ENCODE results near the gene ROR1. TPM values are rescaled to one million over a fixed set of nuclear protein-coding genes. Genes with fewer than 3 reads are reported as not detected.

ROR1 gene
- polyA plus RNA-seq, 1 experiment: 7.1 TPM

DNA sequence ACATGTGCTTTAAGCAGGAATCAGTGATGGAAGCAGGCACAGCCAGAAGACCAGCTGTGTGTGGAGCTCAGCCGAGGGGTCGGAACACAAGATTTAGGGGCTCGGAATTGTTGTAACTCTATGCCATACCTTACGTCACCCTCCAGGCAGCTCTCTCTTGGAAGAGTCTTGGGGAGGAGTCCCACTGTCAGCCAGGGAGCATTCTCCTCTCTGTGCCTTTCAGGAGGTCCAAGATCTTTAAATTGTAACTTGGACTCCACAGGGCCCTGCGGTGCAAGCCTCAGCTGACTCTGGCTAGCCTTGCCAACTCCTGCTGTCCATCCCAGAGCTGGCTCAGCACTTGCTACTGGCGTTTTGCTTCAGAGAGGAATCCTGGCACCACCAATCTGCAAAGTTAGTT is 26.4 kb upstream of the ROR1 start:
- CTCF ChIA-PET: no interaction called here
- H3K4me3 ChIP-seq (ENCODE audit: low read depth, low read length): no peak overlapping the region
- H3K27me3 ChIP-seq (ENCODE audit: control insufficient read depth, insufficient read depth, low read length): no peaks in the 10 kb centered on the region
- no peaks in the 10 kb centered on the region for H3K9me3 ChIP-seq (ENCODE audit: control insufficient read depth, insufficient read depth, low read length)
- POLR2A ChIA-PET: no interaction called here
- TF ChIP-seq, protein P1, sequence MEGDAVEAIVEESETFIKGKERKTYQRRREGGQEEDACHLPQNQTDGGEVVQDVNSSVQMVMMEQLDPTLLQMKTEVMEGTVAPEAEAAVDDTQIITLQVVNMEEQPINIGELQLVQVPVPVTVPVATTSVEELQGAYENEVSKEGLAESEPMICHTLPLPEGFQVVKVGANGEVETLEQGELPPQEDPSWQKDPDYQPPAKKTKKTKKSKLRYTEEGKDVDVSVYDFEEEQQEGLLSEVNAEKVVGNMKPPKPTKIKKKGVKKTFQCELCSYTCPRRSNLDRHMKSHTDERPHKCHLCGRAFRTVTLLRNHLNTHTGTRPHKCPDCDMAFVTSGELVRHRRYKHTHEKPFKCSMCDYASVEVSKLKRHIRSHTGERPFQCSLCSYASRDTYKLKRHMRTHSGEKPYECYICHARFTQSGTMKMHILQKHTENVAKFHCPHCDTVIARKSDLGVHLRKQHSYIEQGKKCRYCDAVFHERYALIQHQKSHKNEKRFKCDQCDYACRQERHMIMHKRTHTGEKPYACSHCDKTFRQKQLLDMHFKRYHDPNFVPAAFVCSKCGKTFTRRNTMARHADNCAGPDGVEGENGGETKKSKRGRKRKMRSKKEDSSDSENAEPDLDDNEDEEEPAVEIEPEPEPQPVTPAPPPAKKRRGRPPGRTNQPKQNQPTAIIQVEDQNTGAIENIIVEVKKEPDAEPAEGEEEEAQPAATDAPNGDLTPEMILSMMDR (IDR thresholded peaks at IDR 0.05; ENCODE audit: low read depth, low read length): no peak
- no peak for DNase-seq (ENCODE audit: low read depth, low spot score)
- H3K27ac ChIP-seq (ENCODE audit: low read depth, low read length): no peak overlapping the region

- H3K9me3 ChIP-seq (ENCODE audit: control insufficient read depth, insufficient read depth, low read length): no peaks in the 10 kb centered on the region
- ChIA-PET CTCF (no interaction called here), POLR2A (interaction anchor here (0.6 kb wide), 1 partner anchor 153 kb away, joined by 4 read pairs; no protein-coding TSS in a partner anchor)
- H3K27me3 ChIP-seq (ENCODE audit: control insufficient read depth, insufficient read depth, low read length): no peaks in the 10 kb centered on the region
- TF ChIP-seq, protein P1 (IDR thresholded peaks at IDR 0.05; ENCODE audit: low read depth, low read length): no peak
- DNase-seq (ENCODE audit: low read depth, low spot score): no peak
- H3K4me3 ChIP-seq (ENCODE audit: low read depth, low read length): no peak overlapping the region
- no peak overlapping the region for H3K27ac ChIP-seq (ENCODE audit: low read depth, low read length)
These were observed 25.7 kb upstream of the ROR1 start for GRCh38 chr1:63748046-63748580.

DNA sequence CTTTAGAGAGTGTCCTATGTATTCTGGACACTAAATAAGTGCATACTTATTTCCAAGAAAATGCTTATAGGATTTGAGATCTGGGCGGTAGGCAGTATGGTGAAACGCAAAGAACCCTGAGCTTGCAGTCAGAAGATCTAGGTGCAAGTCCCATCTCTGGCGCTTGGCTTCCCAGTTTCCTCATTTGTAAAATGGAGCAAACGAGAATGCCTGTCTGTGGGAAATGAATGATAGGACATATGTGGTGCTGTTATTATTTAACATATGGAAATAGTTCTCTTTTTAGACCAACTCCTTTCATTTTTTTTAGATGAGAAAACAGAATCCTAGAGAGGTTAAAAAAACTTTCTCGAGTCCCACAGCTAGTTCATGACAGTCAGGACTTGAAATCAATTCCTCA is 25.2 kb upstream of the ROR1 start:
- DNase-seq (ENCODE audit: low read depth, low spot score): no peak
- no peak overlapping the region for H3K4me3 ChIP-seq (ENCODE audit: low read depth, low read length)
- no peaks in the 10 kb centered on the region for H3K9me3 ChIP-seq (ENCODE audit: control insufficient read depth, insufficient read depth, low read length)
- TF ChIP-seq, protein P1 (IDR thresholded peaks at IDR 0.05; ENCODE audit: low read depth, low read length): no peak
- POLR2A ChIA-PET: interaction anchor here (0.6 kb wide), 1 partner anchor 153 kb away, joined by 4 read pairs; no protein-coding TSS in a partner anchor
- CTCF ChIA-PET: no interaction called here
- no peak overlapping the region for H3K27ac ChIP-seq (ENCODE audit: low read depth, low read length)
- no peaks in the 10 kb centered on the region for H3K27me3 ChIP-seq (ENCODE audit: control insufficient read depth, insufficient read depth, low read length)

DNA sequence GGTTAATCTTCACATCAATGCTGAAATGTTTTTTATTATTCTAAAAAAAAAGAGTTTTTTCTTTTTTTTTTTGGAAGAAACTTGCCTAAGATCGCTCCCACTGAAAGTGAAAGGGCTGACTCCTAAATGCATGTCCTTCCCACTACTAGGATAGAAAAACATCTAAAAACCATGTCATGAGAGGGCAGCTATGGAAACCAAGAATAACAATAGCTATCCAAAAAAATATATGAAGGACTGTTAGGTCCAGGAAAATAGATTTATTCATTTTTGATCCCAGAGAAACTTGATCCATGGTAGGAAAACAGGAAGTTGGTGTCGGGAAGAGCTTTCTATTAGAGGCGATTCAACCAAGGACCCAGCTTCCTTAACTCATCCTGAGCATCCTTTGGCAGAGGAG is 23.1 kb upstream of the ROR1 start:
- TF ChIP-seq, protein P1 (IDR thresholded peaks at IDR 0.05; ENCODE audit: low read depth, low read length): no peak
- no peak for DNase-seq (ENCODE audit: low read depth, low spot score)
- no peak overlapping the region for H3K4me3 ChIP-seq (ENCODE audit: low read depth, low read length)
- no peaks in the 10 kb centered on the region for H3K9me3 ChIP-seq (ENCODE audit: control insufficient read depth, insufficient read depth, low read length)
- no peak overlapping the region for H3K27ac ChIP-seq (ENCODE audit: low read depth, low read length)
- CTCF ChIA-PET: interaction anchor here (1.1 kb wide), 1 partner anchor 385 kb away, joined by 3 read pairs; no protein-coding TSS in a partner anchor
- no peaks in the 10 kb centered on the region for H3K27me3 ChIP-seq (ENCODE audit: control insufficient read depth, insufficient read depth, low read length)
- POLR2A ChIA-PET: no interaction called here

DNA sequence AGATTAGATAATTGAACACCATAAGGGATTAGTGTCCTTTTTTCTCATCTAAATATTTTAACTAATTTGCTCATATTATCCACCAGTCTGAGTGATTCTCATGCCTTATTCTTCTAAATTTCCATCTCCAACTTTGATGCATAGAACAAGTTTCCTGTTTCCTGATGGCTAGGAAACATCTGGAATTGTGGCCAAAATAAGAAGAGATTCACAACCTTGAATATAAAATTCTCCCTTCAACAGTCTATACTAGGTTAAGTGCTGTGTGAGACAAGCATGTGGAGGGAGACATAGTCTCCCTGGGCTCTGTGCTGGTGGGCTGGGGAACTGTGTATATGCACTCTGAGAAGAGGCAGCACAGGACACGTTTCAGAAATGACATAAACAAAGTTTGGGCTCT is 21.6 kb upstream of the ROR1 start:
- POLR2A ChIA-PET: no interaction called here

More for the DNA sequence above, 21.6 kb upstream of the ROR1 start:
- CTCF ChIA-PET: no interaction called here
- H3K9me3 ChIP-seq (ENCODE audit: control insufficient read depth, insufficient read depth, low read length): no peaks in the 10 kb centered on the region
- no peak overlapping the region for H3K27ac ChIP-seq (ENCODE audit: low read depth, low read length)
- H3K27me3 ChIP-seq (ENCODE audit: control insufficient read depth, insufficient read depth, low read length): no peaks in the 10 kb centered on the region
- no peak overlapping the region for H3K4me3 ChIP-seq (ENCODE audit: low read depth, low read length)
- no peak for DNase-seq (ENCODE audit: low read depth, low spot score)
- TF ChIP-seq, protein P1 (IDR thresholded peaks at IDR 0.05; ENCODE audit: low read depth, low read length): no peak
